ENCODE results near the gene STARD13. TPM values are rescaled to one million over a fixed set of nuclear protein-coding genes. Genes with fewer than 3 reads are reported as not detected.
A peak's percentile ranks its signal among the peaks of the same experiment; 100 is the strongest.

The STARD13 gene
- total and polyA plus RNA-seq, 12 donors = 7.1 to 38.3 (median 27.8) TPM

- H3K4me1 ChIP-seq = peaks cover 11 to 61% (median 56%) of the 10 kb centered on the region in 9 donors
- no peak overlapping the region for H3K4me3 ChIP-seq
- DNase-seq (no peak), ATAC-seq (peak in 2 of 8 donors; percentile 12 to 16)
- TF ChIP-seq CTCF (IDR thresholded peaks at IDR 0.05) = no peak
- peaks cover 0 to 94% (median 41%) of the 10 kb centered on the region in 9 donors for H3K36me3 ChIP-seq
- H3K27ac ChIP-seq = peak overlapping the region in 2 of 10 donors; percentile 59 to 81
- no peaks in the 10 kb centered on the region for H3K27me3 ChIP-seq
- no peaks in the 10 kb centered on the region for H3K9me3 ChIP-seq
- 71 to 73% methylated on average over 12 of the region's 12 CpGs for WGBS, 2 donors
- intact Hi-C loops (cut with DNase I) = no loop called here
Observed at GRCh38 chr13:33112766-33113165, 172.8 kb downstream of the STARD13 start.

- TF ChIP-seq CTCF (IDR thresholded peaks at IDR 0.05) = no peak
- H3K27me3 ChIP-seq = no peaks in the 10 kb centered on the region
- H3K9me3 ChIP-seq = no peaks in the 10 kb centered on the region
- peaks cover 11 to 72% (median 63%) of the 10 kb centered on the region in 9 donors for H3K4me1 ChIP-seq
- DNase-seq = peak in 1 of 2 donors; percentile 37
- peak in 3 of 8 donors; percentile 19 to 24 (median 23) for ATAC-seq
- no peak overlapping the region for H3K4me3 ChIP-seq
- peaks cover 0 to 94% (median 36%) of the 10 kb centered on the region in 9 donors for H3K36me3 ChIP-seq
- intact Hi-C loops (cut with DNase I) = no loop called here
- peak overlapping the region in 9 of 10 donors; percentile 24 to 81 (median 59) for H3K27ac ChIP-seq
- WGBS, 2 donors = 28 to 39% methylated on average over 9 of the region's 9 CpGs
Observed at GRCh38 chr13:33111414-33112110, 174.0 kb downstream of the STARD13 start.

- H3K36me3 ChIP-seq = peaks cover 0 to 94% (median 37%) of the 10 kb centered on the region in 9 donors
- no peak for TF ChIP-seq CTCF (IDR thresholded peaks at IDR 0.05)
- 40 to 57% methylated on average over 14 of the region's 14 CpGs for WGBS, 2 donors
- DNase-seq (peak; percentile 54 to 61), ATAC-seq (peak; percentile 31 to 62 (median 47))
- intact Hi-C loops (cut with DNase I) = no loop called here
- H3K9me3 ChIP-seq = no peaks in the 10 kb centered on the region
- H3K27me3 ChIP-seq = no peaks in the 10 kb centered on the region
- peaks cover 11 to 74% (median 63%) of the 10 kb centered on the region in 9 donors for H3K4me1 ChIP-seq
- peak overlapping the region in 9 of 10 donors; percentile 24 to 81 (median 59) for H3K27ac ChIP-seq
- H3K4me3 ChIP-seq = no peak overlapping the region
Observed at GRCh38 chr13:33110713-33111413, 174.7 kb downstream of the STARD13 start.

GRCh38 chr13:33110386-33110712, 175.2 kb downstream of the STARD13 start:
- 64 to 83% methylated on average over 5 of the region's 5 CpGs for WGBS, 2 donors
- Histone ChIP-seq H3K36me3 (peaks cover 0 to 94% (median 37%) of the 10 kb centered on the region in 9 donors), H3K9me3 (no peaks in the 10 kb centered on the region), H3K4me1 (peaks cover 11 to 74% (median 63%) of the 10 kb centered on the region in 9 donors), H3K27ac (peak overlapping the region in 9 of 10 donors; percentile 24 to 81 (median 59)), H3K4me3 (no peak overlapping the region), H3K27me3 (no peaks in the 10 kb centered on the region)
- intact Hi-C loops (cut with DNase I) = no loop called here
- ATAC-seq = peak in 2 of 8 donors; percentile 8 to 9
- TF ChIP-seq CTCF (IDR thresholded peaks at IDR 0.05) = no peak
- no peak for DNase-seq
